Stimulated activated CD4-positive, alpha-beta T cell treated with anti-CD3 and anti-CD28 coated beads, Interleukin-1b, Interleukin-23, amount 100 ng/mL, for 48 hours (primary cell): ENCODE results near the gene ZFHX3.

ENCODE experiments used
- DNase-seq: peaks from one replicate; pipeline ENCODE4 v3.0.0-alpha.2; 2020

The ZFHX3 gene

GRCh38 chr16:72814226-72814625, 233.7 kb downstream of the ZFHX3 start:
- no peak for DNase-seq

- no peak for DNase-seq
Measured at GRCh38 chr16:72812672-72813071, 235.3 kb downstream of the ZFHX3 start.

- no peak for DNase-seq
Measured at GRCh38 chr16:72811876-72812275, 236.1 kb downstream of the ZFHX3 start.

- no peak for DNase-seq
Measured at GRCh38 chr16:72811188-72811720, 236.7 kb downstream of the ZFHX3 start.

GRCh38 chr16:72810480-72810879, 237.4 kb downstream of the ZFHX3 start:
- no peak for DNase-seq

GRCh38 chr16:72809446-72809845, 238.5 kb downstream of the ZFHX3 start:
- no peak for DNase-seq

- DNase-seq: no peak
Measured at GRCh38 chr16:72808754-72809153, 239.2 kb downstream of the ZFHX3 start.

GRCh38 chr16:72807245-72807644, 240.7 kb downstream of the ZFHX3 start:
- no peak for DNase-seq

- no peak for DNase-seq
Measured at GRCh38 chr16:72805486-72805885, 242.4 kb downstream of the ZFHX3 start.

GRCh38 chr16:72800524-72801161, 247.3 kb downstream of the ZFHX3 start:
- no peak for DNase-seq

- no peak for DNase-seq
Measured at GRCh38 chr16:72798264-72798663, 249.7 kb downstream of the ZFHX3 start.

- DNase-seq: no peak
Measured at GRCh38 chr16:72797621-72798020, 250.3 kb downstream of the ZFHX3 start.

- DNase-seq: no peak
Measured at GRCh38 chr16:72796222-72796621, 251.7 kb downstream of the ZFHX3 start.

GRCh38 chr16:72794986-72795385, 252.9 kb downstream of the ZFHX3 start:
- no peak for DNase-seq

GRCh38 chr16:72794319-72794718, 253.6 kb downstream of the ZFHX3 start:
- DNase-seq: no peak

GRCh38 chr16:72793716-72794115, 254.2 kb downstream of the ZFHX3 start:
- DNase-seq: no peak

- DNase-seq: no peak
Measured at GRCh38 chr16:72793017-72793416, 254.9 kb downstream of the ZFHX3 start.

GRCh38 chr16:72791786-72792185, 256.1 kb downstream of the ZFHX3 start:
- DNase-seq: no peak

GRCh38 chr16:72789921-72790320, 258.0 kb downstream of the ZFHX3 start:
- DNase-seq: no peak

GRCh38 chr16:72789465-72789864, 258.5 kb downstream of the ZFHX3 start:
- no peak for DNase-seq

- DNase-seq: no peak
Measured at GRCh38 chr16:72788269-72788809, 259.6 kb downstream of the ZFHX3 start.

GRCh38 chr16:72787514-72788268, 260.2 kb downstream of the ZFHX3 start:
- peak; percentile 70 for DNase-seq

GRCh38 chr16:72787130-72787513, 260.8 kb downstream of the ZFHX3 start:
- DNase-seq: no peak

- no peak for DNase-seq
Measured at GRCh38 chr16:72786606-72787005, 261.3 kb downstream of the ZFHX3 start.
